SK-N-SH (cell line): Measurements from ENCODE around the gene SV2B. TPM values are rescaled to one million over a fixed set of nuclear protein-coding genes. Genes with fewer than 3 reads are reported as not detected.

Experiments
- CTCF ChIA-PET: fragments of 300-600, 350-600 bp; formaldehyde crosslinking; extraction: SDS; loops from one replicate; lab custom pipeline; 2021; lab: Yijun Ruan, JAX
- POLR2A ChIA-PET: fragments of 350-600 bp; sonication (Branson Sonifier 250); formaldehyde crosslinking; extraction: SDS; loops from one replicate; lab custom pipeline; 2020; ENCODE audit warnings: antibody characterized with exemption, inconsistent platforms; lab: Yijun Ruan, JAX
- DNase-seq: peaks from one replicate; pipeline ENCODE4 v3.0.0; 2012
- H2AFZ ChIP-seq: fragments of 200-600 bp; sonication (generic); 2 replicates; pipeline ENCODE4 v1.8.1; 2016; ENCODE audit warnings: antibody characterized with exemption, mild to moderate bottlenecking, low read depth
- H3F3A ChIP-seq: fragments of 200-600 bp; sonication (generic); replicated peaks from 2 replicates; pipeline ENCODE3; 2016; ENCODE audit warnings: antibody characterized with exemption, mild to moderate bottlenecking; ENCODE audit not compliant: insufficient read depth
- H3K27ac ChIP-seq, 2 experiments: fragments of 200-500 bp in 1 of 2; fragments of 200-600 bp in 1 of 2; sonication (Bioruptor generic) in 1 of 2; sonication (generic), shearing (Covaris generic) in 1 of 2; 2 replicates each; pipeline versions ENCODE4 v1.5.1 to v1.6.1; 2014 to 2016; ENCODE audit warnings: low read depth in 2 of 2, inconsistent platforms in 1 of 2, low read length in 1 of 2, mild to moderate bottlenecking in 1 of 2, mixed read lengths in 1 of 2
- H3K27me3 ChIP-seq: fragments of 200-600 bp; sonication (generic), shearing (Covaris generic); 2 replicates; pipeline ENCODE4 v1.6.1; 2016; ENCODE audit warnings: mixed run types; ENCODE audit not compliant: insufficient read depth
- H3K36me3 ChIP-seq, 2 experiments: fragments of 200-500 bp in 1 of 2; fragments of 200-600 bp in 1 of 2; sonication (Bioruptor generic) in 1 of 2; sonication (generic) in 1 of 2; replicated peaks in 1 of 2; 2 replicates each; pipeline versions ENCODE3 to v1.5.1; 2014 to 2016; ENCODE audit warnings: low read length in 1 of 2, mild to moderate bottlenecking in 1 of 2; ENCODE audit not compliant: insufficient read depth in 2 of 2, control insufficient read depth in 1 of 2
- H3K4me1 ChIP-seq, 2 experiments: fragments of 200-500 bp in 1 of 2; fragments of 200-600 bp in 1 of 2; sonication (Bioruptor generic) in 1 of 2; sonication (generic), shearing (Covaris generic) in 1 of 2; 2 replicates each; pipeline versions ENCODE4 v1.5.1 to v1.6.1; 2014 to 2016; ENCODE audit warnings: low read depth in 1 of 2, low read length in 1 of 2, mixed run types in 1 of 2; ENCODE audit not compliant: insufficient read depth in 2 of 2, control insufficient read depth in 1 of 2
- H3K4me2 ChIP-seq: fragments of 200-600 bp; sonication (generic), shearing (Covaris generic); 2 replicates; pipeline ENCODE4 v1.6.1; 2017; ENCODE audit warnings: mixed run types
- H3K4me3 ChIP-seq, 2 experiments: fragments of 200-500 bp in 1 of 2; fragments of 200-600 bp in 1 of 2; sonication (Bioruptor generic) in 1 of 2; sonication (generic), shearing (Covaris generic) in 1 of 2; 2 replicates each; pipeline versions ENCODE4 v1.5.1 to v1.8.1; 2014 to 2016; ENCODE audit warnings: low read depth in 2 of 2, inconsistent platforms in 1 of 2, low read length in 1 of 2, mild to moderate bottlenecking in 1 of 2, mixed read lengths in 1 of 2, moderate library complexity in 1 of 2
- H3K79me2 ChIP-seq: fragments of 200-600 bp; sonication (generic); 2 replicates; pipeline ENCODE4 v1.8.1; 2017; ENCODE audit warnings: mild to moderate bottlenecking; ENCODE audit not compliant: insufficient read depth
- H3K9ac ChIP-seq: fragments of 200-600 bp; sonication (generic); 2 replicates; pipeline ENCODE4 v1.6.1; 2017; ENCODE audit warnings: mixed run types
- H3K9me2 ChIP-seq: fragments of 200-600 bp; sonication (generic); 2 replicates; pipeline ENCODE4 v1.6.1; 2017; ENCODE audit warnings: mixed run types
- H3K9me3 ChIP-seq: fragments of 200-600 bp; sonication (generic); 2 replicates; pipeline ENCODE4 v1.6.1; 2017; ENCODE audit warnings: mixed run types, mild to moderate bottlenecking, moderate library complexity
- H4K20me1 ChIP-seq: fragments of 200-600 bp; sonication (generic); 2 replicates; pipeline ENCODE4 v1.6.1; 2017; ENCODE audit warnings: mild to moderate bottlenecking, mixed run types; ENCODE audit not compliant: insufficient read depth
- CHD2 ChIP-seq: fragments of 150-350 bp; IDR thresholded peaks from 2 replicates; pipeline ENCODE4 v1.6.1; 2018; ENCODE audit warnings: low read length; ENCODE audit not compliant: partially characterized antibody
- ELF1 ChIP-seq: IDR thresholded peaks from 2 replicates; pipeline ENCODE4 v1.4.0; 2012
- EZH2phosphoT487 ChIP-seq: fragments of 200-600 bp; sonication (generic); IDR thresholded peaks from 2 replicates; pipeline ENCODE4 v1.6.1; 2017; ENCODE audit warnings: low read depth, mixed run types, mild to moderate bottlenecking, antibody characterized with exemption, moderate library complexity, borderline replicate concordance
- FOSL2 ChIP-seq: IDR thresholded peaks from 2 replicates; pipeline ENCODE4 v1.4.0; 2012; ENCODE audit warnings: low read depth, mild to moderate bottlenecking, moderate library complexity, borderline replicate concordance
- FOXJ3 ChIP-seq: sonication (generic); formaldehyde crosslinking; IDR thresholded peaks from 2 replicates; pipeline ENCODE4 v1.5.1; 2020; ENCODE audit warnings: mild to moderate bottlenecking, missing genetic modification reagents
- GABPA ChIP-seq: IDR thresholded peaks from 2 replicates; pipeline ENCODE4 v1.4.0; 2012; ENCODE audit warnings: low read depth, mild to moderate bottlenecking
- JUND ChIP-seq: IDR thresholded peaks from 2 replicates; pipeline ENCODE4 v1.4.0; 2012
- NRF1 ChIP-seq: IDR thresholded peaks from 2 replicates; pipeline ENCODE4 v1.6.1; 2012; ENCODE audit warnings: low read depth, mild to moderate bottlenecking, low read length
- POLR2AphosphoS5 ChIP-seq: IDR thresholded peaks from 2 replicates; pipeline ENCODE4 v1.6.1; 2012; ENCODE audit warnings: low read depth, low read length
- RAD21 ChIP-seq: IDR thresholded peaks from 2 replicates; pipeline ENCODE4 v1.6.1; 2012; ENCODE audit warnings: mild to moderate bottlenecking, low read length
- RFX5 ChIP-seq: IDR thresholded peaks from 2 replicates; pipeline ENCODE4 v1.6.1; 2012; ENCODE audit warnings: mild to moderate bottlenecking, improper control_type of control experiment, low read length
- SMC3 ChIP-seq: IDR thresholded peaks from 2 replicates; pipeline ENCODE4 v1.6.1; 2012; ENCODE audit warnings: low read depth, low read length, improper control_type of control experiment
- TCF12 ChIP-seq: IDR thresholded peaks from 2 replicates; pipeline ENCODE4 v1.4.0; 2012
- YY1 ChIP-seq: IDR thresholded peaks from 2 replicates; pipeline ENCODE4 v1.4.0; 2012; ENCODE audit warnings: low read depth, mild to moderate bottlenecking
- WGBS: methylation state at CpG from one replicate; pipeline ENCODE4 v1.1.6; 2017; ENCODE audit warnings: low lambda C conversion rate; 5-methylcytosine and 5-hydroxymethylcytosine counted together
- polyA plus RNA-seq, 3 experiments: library from polyadenylated mRNA; depleted of rRNA; stranded (reverse); fragments of >200 nt; gene quantifications; 2 replicates each; pipeline ENCODE4 v1.2.3, GENCODE V29; 2012
- TF ChIP-seq, protein P1 (sequence below): fragments of 200-600 bp; sonication (generic); IDR thresholded peaks from 2 replicates; pipeline ENCODE4 v1.6.1; 2017; ENCODE audit warnings: antibody characterized with exemption, mild to moderate bottlenecking, moderate library complexity
- TF ChIP-seq, protein P2 (sequence below): IDR thresholded peaks from 2 replicates; pipeline ENCODE4; 2012
- TF ChIP-seq, protein P3 (sequence below): IDR thresholded peaks from 2 replicates; pipeline ENCODE4 v1.6.1; 2012; ENCODE audit warnings: mild to moderate bottlenecking, low read depth, low read length, moderate library complexity

SV2B gene
- polyA plus RNA-seq, 1 of the 3 experiments (the other 2 are of a cell fraction), result not detected

DNA sequence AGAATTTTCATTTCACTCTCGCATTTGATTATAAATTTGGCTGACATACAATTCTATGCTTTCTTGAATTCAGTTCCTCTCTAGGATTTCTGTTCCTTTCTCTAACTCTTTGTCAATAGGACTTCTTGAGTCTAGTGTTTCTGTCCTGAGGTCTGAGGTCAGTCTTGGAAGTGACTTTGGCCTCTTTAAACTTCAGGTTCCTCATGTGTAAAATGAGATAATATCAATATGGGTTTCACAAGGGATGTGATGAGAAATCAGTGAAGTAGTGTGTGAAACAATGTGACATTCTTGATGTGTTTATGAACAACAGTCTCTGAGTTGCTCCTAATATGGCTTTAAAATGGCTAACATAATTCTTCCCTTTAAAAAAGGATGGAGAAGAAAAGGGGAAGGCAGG, 92.2 kb downstream of the SV2B start:
- Histone ChIP-seq H3K79me2 (no peaks in the 10 kb centered on the region), H2AFZ (no peak overlapping the region), H3K9me3 (no peaks in the 10 kb centered on the region), H3K36me3 (no peaks in the 10 kb centered on the region), H3K4me1 (peaks cover 0 to 3% of the 10 kb centered on the region in 2 experiments; a peak in 1 of 4 replicates), H3K27ac (no peak overlapping the region), H3K4me2 (no peak overlapping the region), H3K27me3 (no peaks in the 10 kb centered on the region), H3F3A (no peaks in the 10 kb centered on the region), H3K9me2 (no peaks in the 10 kb centered on the region), H3K9ac (no peak overlapping the region), H4K20me1 (no peaks in the 10 kb centered on the region), H3K4me3 (no peak overlapping the region)
- TF ChIP-seq RFX5 (no peak), CHD2 (no peak), NRF1 (no peak), RAD21 (no peak), GABPA (no peak), ELF1 (no peak), TCF12 (no peak), JUND (no peak), FOSL2 (no peak), FOXJ3 (no peak), POLR2AphosphoS5 (no peak), EZH2phosphoT487 (no peak), SMC3 (no peak), YY1 (no peak)
- TF ChIP-seq, protein P1, sequence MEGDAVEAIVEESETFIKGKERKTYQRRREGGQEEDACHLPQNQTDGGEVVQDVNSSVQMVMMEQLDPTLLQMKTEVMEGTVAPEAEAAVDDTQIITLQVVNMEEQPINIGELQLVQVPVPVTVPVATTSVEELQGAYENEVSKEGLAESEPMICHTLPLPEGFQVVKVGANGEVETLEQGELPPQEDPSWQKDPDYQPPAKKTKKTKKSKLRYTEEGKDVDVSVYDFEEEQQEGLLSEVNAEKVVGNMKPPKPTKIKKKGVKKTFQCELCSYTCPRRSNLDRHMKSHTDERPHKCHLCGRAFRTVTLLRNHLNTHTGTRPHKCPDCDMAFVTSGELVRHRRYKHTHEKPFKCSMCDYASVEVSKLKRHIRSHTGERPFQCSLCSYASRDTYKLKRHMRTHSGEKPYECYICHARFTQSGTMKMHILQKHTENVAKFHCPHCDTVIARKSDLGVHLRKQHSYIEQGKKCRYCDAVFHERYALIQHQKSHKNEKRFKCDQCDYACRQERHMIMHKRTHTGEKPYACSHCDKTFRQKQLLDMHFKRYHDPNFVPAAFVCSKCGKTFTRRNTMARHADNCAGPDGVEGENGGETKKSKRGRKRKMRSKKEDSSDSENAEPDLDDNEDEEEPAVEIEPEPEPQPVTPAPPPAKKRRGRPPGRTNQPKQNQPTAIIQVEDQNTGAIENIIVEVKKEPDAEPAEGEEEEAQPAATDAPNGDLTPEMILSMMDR, result no peak
- TF ChIP-seq, protein P2, sequence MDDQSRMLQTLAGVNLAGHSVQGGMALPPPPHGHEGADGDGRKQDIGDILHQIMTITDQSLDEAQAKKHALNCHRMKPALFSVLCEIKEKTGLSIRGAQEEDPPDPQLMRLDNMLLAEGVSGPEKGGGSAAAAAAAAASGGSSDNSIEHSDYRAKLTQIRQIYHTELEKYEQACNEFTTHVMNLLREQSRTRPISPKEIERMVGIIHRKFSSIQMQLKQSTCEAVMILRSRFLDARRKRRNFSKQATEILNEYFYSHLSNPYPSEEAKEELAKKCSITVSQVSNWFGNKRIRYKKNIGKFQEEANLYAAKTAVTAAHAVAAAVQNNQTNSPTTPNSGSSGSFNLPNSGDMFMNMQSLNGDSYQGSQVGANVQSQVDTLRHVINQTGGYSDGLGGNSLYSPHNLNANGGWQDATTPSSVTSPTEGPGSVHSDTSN, result no peak
- TF ChIP-seq, protein P3, sequence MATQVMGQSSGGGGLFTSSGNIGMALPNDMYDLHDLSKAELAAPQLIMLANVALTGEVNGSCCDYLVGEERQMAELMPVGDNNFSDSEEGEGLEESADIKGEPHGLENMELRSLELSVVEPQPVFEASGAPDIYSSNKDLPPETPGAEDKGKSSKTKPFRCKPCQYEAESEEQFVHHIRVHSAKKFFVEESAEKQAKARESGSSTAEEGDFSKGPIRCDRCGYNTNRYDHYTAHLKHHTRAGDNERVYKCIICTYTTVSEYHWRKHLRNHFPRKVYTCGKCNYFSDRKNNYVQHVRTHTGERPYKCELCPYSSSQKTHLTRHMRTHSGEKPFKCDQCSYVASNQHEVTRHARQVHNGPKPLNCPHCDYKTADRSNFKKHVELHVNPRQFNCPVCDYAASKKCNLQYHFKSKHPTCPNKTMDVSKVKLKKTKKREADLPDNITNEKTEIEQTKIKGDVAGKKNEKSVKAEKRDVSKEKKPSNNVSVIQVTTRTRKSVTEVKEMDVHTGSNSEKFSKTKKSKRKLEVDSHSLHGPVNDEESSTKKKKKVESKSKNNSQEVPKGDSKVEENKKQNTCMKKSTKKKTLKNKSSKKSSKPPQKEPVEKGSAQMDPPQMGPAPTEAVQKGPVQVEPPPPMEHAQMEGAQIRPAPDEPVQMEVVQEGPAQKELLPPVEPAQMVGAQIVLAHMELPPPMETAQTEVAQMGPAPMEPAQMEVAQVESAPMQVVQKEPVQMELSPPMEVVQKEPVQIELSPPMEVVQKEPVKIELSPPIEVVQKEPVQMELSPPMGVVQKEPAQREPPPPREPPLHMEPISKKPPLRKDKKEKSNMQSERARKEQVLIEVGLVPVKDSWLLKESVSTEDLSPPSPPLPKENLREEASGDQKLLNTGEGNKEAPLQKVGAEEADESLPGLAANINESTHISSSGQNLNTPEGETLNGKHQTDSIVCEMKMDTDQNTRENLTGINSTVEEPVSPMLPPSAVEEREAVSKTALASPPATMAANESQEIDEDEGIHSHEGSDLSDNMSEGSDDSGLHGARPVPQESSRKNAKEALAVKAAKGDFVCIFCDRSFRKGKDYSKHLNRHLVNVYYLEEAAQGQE, result no peak
- CTCF ChIA-PET, result no interaction called here
- POLR2A ChIA-PET, result no interaction called here
- no peak for DNase-seq
- WGBS, result 13% methylated on average over 1 of the region's 1 CpG
